K562 (cell line): Measurements from ENCODE around the gene TRMT2A. TPM values are rescaled to one million over a fixed set of nuclear protein-coding genes. Genes with fewer than 3 reads are reported as not detected.

Experiments
- CHAMP1 ChIP-seq: fragments of 450-650 bp; IDR thresholded peaks from 2 replicates; pipeline ENCODE4 v1.6.1; 2016; ENCODE audit warnings: mild to moderate bottlenecking
- COPS2 ChIP-seq: fragments of 450-650 bp; conservative IDR thresholded peaks from 2 replicates; pipeline ENCODE4 v1.6.1; 2016; ENCODE audit warnings: mild to moderate bottlenecking, moderate library complexity
- CREBBP ChIP-seq: IDR thresholded peaks from one replicate; pipeline ENCODE4 v1.6.1; 2012; ENCODE audit warnings: low read depth, mild to moderate bottlenecking, control low read depth, inconsistent platforms, low read length
- DDX20 ChIP-seq: fragments of 450-650 bp; IDR thresholded peaks from 2 replicates; pipeline ENCODE4 v1.6.1; 2016; ENCODE audit warnings: missing genetic modification characterization, low read depth, mild to moderate bottlenecking, missing compliant biosample characterization, moderate library complexity
- DMBX1 ChIP-seq: fragments of 250-450 bp; sonication (Bioruptor Pico); IDR thresholded peaks from 2 replicates; pipeline ENCODE4 v1.8.0; 2022; ENCODE audit warnings: inconsistent platforms, mild to moderate bottlenecking, moderate library complexity, borderline replicate concordance
- FOXK1 ChIP-seq: sonication (generic); formaldehyde crosslinking; IDR thresholded peaks from 2 replicates; pipeline ENCODE4 v1.8.0; 2022; ENCODE audit warnings: missing genetic modification reagents, mild to moderate bottlenecking, borderline replicate concordance
- KLF1 ChIP-seq: fragments of 450-650 bp; IDR thresholded peaks from 2 replicates; pipeline ENCODE4 v1.6.1; 2016; ENCODE audit warnings: missing genetic modification characterization, missing compliant biosample characterization
- MAFF ChIP-seq: IDR thresholded peaks from 2 replicates; pipeline ENCODE4 v1.6.1; 2012; ENCODE audit warnings: low read length, improper control_type of control experiment
- MAFG ChIP-seq: fragments of 450-650 bp; conservative IDR thresholded peaks from 2 replicates; pipeline ENCODE4 v1.6.1; 2016; ENCODE audit warnings: missing genetic modification characterization, missing compliant biosample characterization
- MCM7 ChIP-seq, 2 experiments: fragments of 450-650 bp; IDR thresholded peaks; 2 replicates each; pipeline ENCODE4 v1.6.1; 2016 to 2018
- RB1 ChIP-seq: fragments of 450-650 bp; IDR thresholded peaks from 2 replicates; pipeline ENCODE4 v1.6.1; 2017; ENCODE audit warnings: low read depth, mild to moderate bottlenecking
- TCF7L2 ChIP-seq: fragments of 150-350 bp; IDR thresholded peaks from 2 replicates; pipeline ENCODE4 v1.6.1; 2016; ENCODE audit warnings: low read depth, mild to moderate bottlenecking, low read length, moderate library complexity
- ZBTB7A ChIP-seq: IDR thresholded peaks from 2 replicates; pipeline ENCODE4 v1.6.1; 2011; ENCODE audit warnings: low read depth, mild to moderate bottlenecking, low read length, moderate library complexity, borderline replicate concordance; ENCODE audit not compliant: control insufficient read depth
- ZC3H4 ChIP-seq: sonication (generic); formaldehyde crosslinking; IDR thresholded peaks from 2 replicates; pipeline ENCODE4 v1.9.0; 2021; ENCODE audit warnings: missing genetic modification reagents, borderline replicate concordance
- ZNF316 ChIP-seq: fragments of 450-650 bp; IDR thresholded peaks from 2 replicates; pipeline ENCODE4 v1.6.1; 2016
- polyA plus RNA-seq, 8 experiments: library from polyadenylated mRNA; depleted of rRNA in 4 of 8; stranded (reverse) in 5 of 8; unstranded in 3 of 8; fragments of >200 nt; fragmentation: Nextera tagmentation in 2 of 8; fragmentation: Illumina TruSeq in 1 of 8; extraction: Ambion mirVana in 2 of 8; extraction: Trizol in 1 of 8; gene quantifications; 2 replicates each; pipeline versions ENCODE4 v1.2.1 to v1.2.3, GENCODE V29; 2011 to 2014; ENCODE audit warnings: inconsistent platforms in 1 of 8, missing spikeins in 1 of 8
- total RNA-seq, 7 experiments: library from RNA; depleted of rRNA in 6 of 7; stranded (reverse); fragments of >200 nt in 6 of 7; fragmentation: Illumina TruSeq in 2 of 7; extraction: Trizol in 2 of 7; gene quantifications; 2 replicates each; pipeline versions ENCODE4 v1.2.1 to v1.2.3, GENCODE V29; 2011 to 2021; ENCODE audit warnings: low replicate concordance in 1 of 7
- TF ChIP-seq, protein P1 (sequence below): fragments of 250-450 bp; sonication (Bioruptor Pico); IDR thresholded peaks from 2 replicates; pipeline ENCODE4 v1.5.0; 2021
- TF ChIP-seq, protein P2 (sequence below): conservative IDR thresholded peaks from 2 replicates; pipeline ENCODE4 v1.6.1; 2011; ENCODE audit warnings: low read depth, mild to moderate bottlenecking, low read length; ENCODE audit not compliant: control insufficient read depth

Gene TRMT2A
- total and polyA plus RNA-seq, 9 of the 15 experiments (the other 6 are each of a cell fraction or from before 2014, with no cell fraction given) = 1.6 to 265 (median 140) TPM

- TF ChIP-seq CHAMP1 (no peak), FOXK1 (CRISPR knock-in tag) (no peak), ZBTB7A (peak; percentile 33; the same call in 1 of the 2 replicates), ZC3H4 (CRISPR knock-in tag) (0 out of 2 replicates have a peak, but pooled peaks have one; percentile 69), DDX20 (tag) (no peak), CREBBP (no peak), MAFF (no peak), KLF1 (tag) (no peak), DMBX1 (no peak), RB1 (no peak), COPS2 (no peak), ZNF316 (no peak), MCM7 (IDR thresholded peaks at IDR 0.05) (no peak), MAFG (no peak), TCF7L2 (no peak)
- TF ChIP-seq, protein P1, sequence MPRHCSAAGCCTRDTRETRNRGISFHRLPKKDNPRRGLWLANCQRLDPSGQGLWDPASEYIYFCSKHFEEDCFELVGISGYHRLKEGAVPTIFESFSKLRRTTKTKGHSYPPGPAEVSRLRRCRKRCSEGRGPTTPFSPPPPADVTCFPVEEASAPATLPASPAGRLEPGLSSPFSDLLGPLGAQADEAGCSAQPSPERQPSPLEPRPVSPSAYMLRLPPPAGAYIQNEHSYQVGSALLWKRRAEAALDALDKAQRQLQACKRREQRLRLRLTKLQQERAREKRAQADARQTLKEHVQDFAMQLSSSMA (CRISPR knock-in tag) = no peak
- TF ChIP-seq, protein P2, sequence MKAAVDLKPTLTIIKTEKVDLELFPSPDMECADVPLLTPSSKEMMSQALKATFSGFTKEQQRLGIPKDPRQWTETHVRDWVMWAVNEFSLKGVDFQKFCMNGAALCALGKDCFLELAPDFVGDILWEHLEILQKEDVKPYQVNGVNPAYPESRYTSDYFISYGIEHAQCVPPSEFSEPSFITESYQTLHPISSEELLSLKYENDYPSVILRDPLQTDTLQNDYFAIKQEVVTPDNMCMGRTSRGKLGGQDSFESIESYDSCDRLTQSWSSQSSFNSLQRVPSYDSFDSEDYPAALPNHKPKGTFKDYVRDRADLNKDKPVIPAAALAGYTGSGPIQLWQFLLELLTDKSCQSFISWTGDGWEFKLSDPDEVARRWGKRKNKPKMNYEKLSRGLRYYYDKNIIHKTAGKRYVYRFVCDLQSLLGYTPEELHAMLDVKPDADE = 0 out of 2 replicates have a peak, but pooled peaks have one; percentile 53
Observed at GRCh38 chr22:20155330-20156041, 38.5 kb upstream of the TRMT2A start (continued).
